Measurements from ENCODE around the gene GDPD1.

The GDPD1 gene

GRCh38 chr17:59244081-59244480 is 23.8 kb downstream of the GDPD1 start:
- no peak overlapping the region for H3K4me3 ChIP-seq (ENCODE audit: low read depth, low read length)
- no peaks in the 10 kb centered on the region for H3K9me3 ChIP-seq (ENCODE audit: control insufficient read depth, insufficient read depth, low read depth, low read length)
- H3K4me1 ChIP-seq (ENCODE audit: control insufficient read depth, insufficient read depth, low read length) = no peaks in the 10 kb centered on the region
- H3K9ac ChIP-seq (ENCODE audit: low read length) = no peak overlapping the region
- H3K27me3 ChIP-seq (ENCODE audit: control insufficient read depth, insufficient read depth, low read length) = no peaks in the 10 kb centered on the region
- no peak overlapping the region for H3K27ac ChIP-seq (ENCODE audit: low read depth, low read length)
- H3K36me3 ChIP-seq (ENCODE audit: control insufficient read depth, insufficient read depth, low read length) = no peaks in the 10 kb centered on the region

- no peak overlapping the region for H3K4me3 ChIP-seq (ENCODE audit: low read depth, low read length)
- H3K27ac ChIP-seq (ENCODE audit: low read depth, low read length) = no peak overlapping the region
Measured at GRCh38 chr17:59254742-59255141, 34.4 kb downstream of the GDPD1 start.

GRCh38 chr17:59257101-59257500 is 36.8 kb downstream of the GDPD1 start:
- Histone ChIP-seq H3K27me3 (ENCODE audit: control insufficient read depth, insufficient read depth, low read length) (no peaks in the 10 kb centered on the region), H3K4me3 (ENCODE audit: low read depth, low read length) (no peak overlapping the region), H3K36me3 (ENCODE audit: control insufficient read depth, insufficient read depth, low read length) (no peaks in the 10 kb centered on the region), H3K9ac (ENCODE audit: low read length) (no peak overlapping the region), H3K27ac (ENCODE audit: low read depth, low read length) (no peak overlapping the region), H3K4me1 (ENCODE audit: control insufficient read depth, insufficient read depth, low read length) (no peaks in the 10 kb centered on the region), H3K9me3 (ENCODE audit: control insufficient read depth, insufficient read depth, low read depth, low read length) (no peaks in the 10 kb centered on the region)

More at GRCh38 chr17:59254742-59255141, 34.4 kb downstream of the GDPD1 start:
- H3K9ac ChIP-seq (ENCODE audit: low read length) = no peak overlapping the region
- H3K36me3 ChIP-seq (ENCODE audit: control insufficient read depth, insufficient read depth, low read length) = no peaks in the 10 kb centered on the region
- no peaks in the 10 kb centered on the region for H3K27me3 ChIP-seq (ENCODE audit: control insufficient read depth, insufficient read depth, low read length)
- no peaks in the 10 kb centered on the region for H3K4me1 ChIP-seq (ENCODE audit: control insufficient read depth, insufficient read depth, low read length)
- no peaks in the 10 kb centered on the region for H3K9me3 ChIP-seq (ENCODE audit: control insufficient read depth, insufficient read depth, low read depth, low read length)

GRCh38 chr17:59260722-59261121 is 40.4 kb downstream of the GDPD1 start:
- no peaks in the 10 kb centered on the region for H3K4me1 ChIP-seq (ENCODE audit: control insufficient read depth, insufficient read depth, low read length)
- H3K36me3 ChIP-seq (ENCODE audit: control insufficient read depth, insufficient read depth, low read length) = no peaks in the 10 kb centered on the region
- H3K4me3 ChIP-seq (ENCODE audit: low read depth, low read length) = no peak overlapping the region
- H3K27me3 ChIP-seq (ENCODE audit: control insufficient read depth, insufficient read depth, low read length) = no peaks in the 10 kb centered on the region
- H3K9ac ChIP-seq (ENCODE audit: low read length) = no peak overlapping the region
- no peaks in the 10 kb centered on the region for H3K9me3 ChIP-seq (ENCODE audit: control insufficient read depth, insufficient read depth, low read depth, low read length)
- no peak overlapping the region for H3K27ac ChIP-seq (ENCODE audit: low read depth, low read length)

- no peaks in the 10 kb centered on the region for H3K27me3 ChIP-seq (ENCODE audit: control insufficient read depth, insufficient read depth, low read length)
Measured at GRCh38 chr17:59266745-59267144, 46.4 kb downstream of the GDPD1 start.

GRCh38 chr17:59267776-59268175 is 47.5 kb downstream of the GDPD1 start:
- Histone ChIP-seq H3K36me3 (ENCODE audit: control insufficient read depth, insufficient read depth, low read length) (no peaks in the 10 kb centered on the region), H3K4me1 (ENCODE audit: control insufficient read depth, insufficient read depth, low read length) (no peaks in the 10 kb centered on the region), H3K9me3 (ENCODE audit: control insufficient read depth, insufficient read depth, low read depth, low read length) (no peaks in the 10 kb centered on the region), H3K27me3 (ENCODE audit: control insufficient read depth, insufficient read depth, low read length) (no peaks in the 10 kb centered on the region), H3K4me3 (ENCODE audit: low read depth, low read length) (no peak overlapping the region), H3K27ac (ENCODE audit: low read depth, low read length) (no peak overlapping the region), H3K9ac (ENCODE audit: low read length) (no peak overlapping the region)

More at GRCh38 chr17:59266745-59267144, 46.4 kb downstream of the GDPD1 start:
- Histone ChIP-seq H3K4me1 (ENCODE audit: control insufficient read depth, insufficient read depth, low read length) (no peaks in the 10 kb centered on the region), H3K9ac (ENCODE audit: low read length) (no peak overlapping the region), H3K36me3 (ENCODE audit: control insufficient read depth, insufficient read depth, low read length) (no peaks in the 10 kb centered on the region), H3K4me3 (ENCODE audit: low read depth, low read length) (no peak overlapping the region), H3K27ac (ENCODE audit: low read depth, low read length) (no peak overlapping the region), H3K9me3 (ENCODE audit: control insufficient read depth, insufficient read depth, low read depth, low read length) (no peaks in the 10 kb centered on the region)

- Histone ChIP-seq H3K4me3 (ENCODE audit: low read depth, low read length) (no peak overlapping the region), H3K9me3 (ENCODE audit: control insufficient read depth, insufficient read depth, low read depth, low read length) (no peaks in the 10 kb centered on the region), H3K36me3 (ENCODE audit: control insufficient read depth, insufficient read depth, low read length) (no peaks in the 10 kb centered on the region), H3K27ac (ENCODE audit: low read depth, low read length) (no peak overlapping the region), H3K9ac (ENCODE audit: low read length) (no peak overlapping the region), H3K27me3 (ENCODE audit: control insufficient read depth, insufficient read depth, low read length) (no peaks in the 10 kb centered on the region), H3K4me1 (ENCODE audit: control insufficient read depth, insufficient read depth, low read length) (no peaks in the 10 kb centered on the region)
Measured at GRCh38 chr17:59275618-59276017, 55.3 kb downstream of the GDPD1 start.

GRCh38 chr17:59277031-59277430 is 56.7 kb downstream of the GDPD1 start:
- Histone ChIP-seq H3K27me3 (ENCODE audit: control insufficient read depth, insufficient read depth, low read length) (no peaks in the 10 kb centered on the region), H3K27ac (ENCODE audit: low read depth, low read length) (no peak overlapping the region), H3K9me3 (ENCODE audit: control insufficient read depth, insufficient read depth, low read depth, low read length) (no peaks in the 10 kb centered on the region), H3K36me3 (ENCODE audit: control insufficient read depth, insufficient read depth, low read length) (no peaks in the 10 kb centered on the region), H3K4me1 (ENCODE audit: control insufficient read depth, insufficient read depth, low read length) (no peaks in the 10 kb centered on the region), H3K9ac (ENCODE audit: low read length) (no peak overlapping the region), H3K4me3 (ENCODE audit: low read depth, low read length) (no peak overlapping the region)

- no peak overlapping the region for H3K9ac ChIP-seq (ENCODE audit: low read length)
- H3K36me3 ChIP-seq (ENCODE audit: control insufficient read depth, insufficient read depth, low read length) = no peaks in the 10 kb centered on the region
- no peaks in the 10 kb centered on the region for H3K27me3 ChIP-seq (ENCODE audit: control insufficient read depth, insufficient read depth, low read length)
- H3K9me3 ChIP-seq (ENCODE audit: control insufficient read depth, insufficient read depth, low read depth, low read length) = no peaks in the 10 kb centered on the region
- H3K4me1 ChIP-seq (ENCODE audit: control insufficient read depth, insufficient read depth, low read length) = no peaks in the 10 kb centered on the region
- no peak overlapping the region for H3K4me3 ChIP-seq (ENCODE audit: low read depth, low read length)
- H3K27ac ChIP-seq (ENCODE audit: low read depth, low read length) = no peak overlapping the region
Measured at GRCh38 chr17:59278406-59278805, 58.1 kb downstream of the GDPD1 start.

- Histone ChIP-seq H3K4me3 (ENCODE audit: low read depth, low read length) (no peak overlapping the region), H3K9ac (ENCODE audit: low read length) (no peak overlapping the region), H3K9me3 (ENCODE audit: control insufficient read depth, insufficient read depth, low read depth, low read length) (no peaks in the 10 kb centered on the region), H3K27ac (ENCODE audit: low read depth, low read length) (no peak overlapping the region), H3K36me3 (ENCODE audit: control insufficient read depth, insufficient read depth, low read length) (no peaks in the 10 kb centered on the region), H3K27me3 (ENCODE audit: control insufficient read depth, insufficient read depth, low read length) (peaks cover 22% of the 10 kb centered on the region), H3K4me1 (ENCODE audit: control insufficient read depth, insufficient read depth, low read length) (no peaks in the 10 kb centered on the region)
Measured at GRCh38 chr17:59284317-59284716, 64.0 kb downstream of the GDPD1 start.

GRCh38 chr17:59287452-59287851 is 67.1 kb downstream of the GDPD1 start:
- no peak overlapping the region for H3K27ac ChIP-seq (ENCODE audit: low read depth, low read length)
- H3K36me3 ChIP-seq (ENCODE audit: control insufficient read depth, insufficient read depth, low read length) = no peaks in the 10 kb centered on the region

GRCh38 chr17:59287891-59288290 is 67.6 kb downstream of the GDPD1 start:
- Histone ChIP-seq H3K27ac (ENCODE audit: low read depth, low read length) (no peak overlapping the region), H3K4me3 (ENCODE audit: low read depth, low read length) (no peak overlapping the region), H3K27me3 (ENCODE audit: control insufficient read depth, insufficient read depth, low read length) (peaks cover 46% of the 10 kb centered on the region), H3K9ac (ENCODE audit: low read length) (no peak overlapping the region), H3K4me1 (ENCODE audit: control insufficient read depth, insufficient read depth, low read length) (peaks cover 12% of the 10 kb centered on the region), H3K9me3 (ENCODE audit: control insufficient read depth, insufficient read depth, low read depth, low read length) (no peaks in the 10 kb centered on the region), H3K36me3 (ENCODE audit: control insufficient read depth, insufficient read depth, low read length) (no peaks in the 10 kb centered on the region)

More at GRCh38 chr17:59287452-59287851, 67.1 kb downstream of the GDPD1 start:
- no peak overlapping the region for H3K4me3 ChIP-seq (ENCODE audit: low read depth, low read length)
- no peaks in the 10 kb centered on the region for H3K9me3 ChIP-seq (ENCODE audit: control insufficient read depth, insufficient read depth, low read depth, low read length)
- no peak overlapping the region for H3K9ac ChIP-seq (ENCODE audit: low read length)
- H3K27me3 ChIP-seq (ENCODE audit: control insufficient read depth, insufficient read depth, low read length) = peaks cover 42% of the 10 kb centered on the region
- peaks cover 12% of the 10 kb centered on the region for H3K4me1 ChIP-seq (ENCODE audit: control insufficient read depth, insufficient read depth, low read length)
